ENCODE results near the gene OPA1.
"Not testable (repeated sequence)": the region's sequence is repeated elsewhere in the genome, so short reads cannot be mapped to it uniquely, and the experiment has no call there.

The OPA1 gene

GRCh38 chr3:193593668-193594030 is 641 bp downstream of the OPA1 start:
- DNase-seq = peak; percentile 36

- DNase-seq = no peak
These were observed 2.1 kb downstream of the OPA1 start for GRCh38 chr3:193594946-193595689.

- no peak for DNase-seq
These were observed 3.0 kb downstream of the OPA1 start for GRCh38 chr3:193595939-193596487.

GRCh38 chr3:193598202-193598601 is 5.2 kb downstream of the OPA1 start:
- DNase-seq = no peak

- DNase-seq = no peak
These were observed 6.4 kb downstream of the OPA1 start for GRCh38 chr3:193599393-193599792.

GRCh38 chr3:193605876-193606275 is 12.9 kb downstream of the OPA1 start:
- peak; percentile 36 for DNase-seq

GRCh38 chr3:193606892-193607291 is 13.9 kb downstream of the OPA1 start:
- DNase-seq = not testable (repeated sequence)

GRCh38 chr3:193610516-193610915 is 17.5 kb downstream of the OPA1 start:
- not testable (repeated sequence) for DNase-seq

GRCh38 chr3:193614430-193614829 is 21.4 kb downstream of the OPA1 start:
- no peak for DNase-seq

- DNase-seq = no peak
These were observed 24.6 kb downstream of the OPA1 start for GRCh38 chr3:193617628-193618027.

GRCh38 chr3:193620057-193620456 is 27.0 kb downstream of the OPA1 start:
- no peak for DNase-seq

GRCh38 chr3:193620650-193621049 is 27.6 kb downstream of the OPA1 start:
- DNase-seq = no peak

- DNase-seq = no peak
These were observed 28.1 kb downstream of the OPA1 start for GRCh38 chr3:193621127-193621526.

- no peak for DNase-seq
These were observed 37.0 kb downstream of the OPA1 start for GRCh38 chr3:193630005-193630404.

- DNase-seq = no peak
These were observed 44.8 kb downstream of the OPA1 start for GRCh38 chr3:193637831-193638230.

- no peak for DNase-seq
These were observed 45.8 kb downstream of the OPA1 start for GRCh38 chr3:193638833-193639232.

GRCh38 chr3:193640165-193640715 is 47.2 kb downstream of the OPA1 start:
- DNase-seq = no peak

GRCh38 chr3:193640728-193641439 is 47.9 kb downstream of the OPA1 start:
- DNase-seq = no peak

GRCh38 chr3:193641440-193641775 is 48.4 kb downstream of the OPA1 start:
- no peak for DNase-seq

GRCh38 chr3:193645806-193646205 is 52.8 kb downstream of the OPA1 start:
- DNase-seq = no peak

- DNase-seq = no peak
These were observed 55.6 kb downstream of the OPA1 start for GRCh38 chr3:193648542-193649076.

GRCh38 chr3:193650585-193650984 is 57.6 kb downstream of the OPA1 start:
- DNase-seq = no peak

GRCh38 chr3:193655831-193656433 is 62.9 kb downstream of the OPA1 start:
- DNase-seq = no peak
